Measurements from ENCODE around the gene FAM219A.
"Not testable (repeated sequence)": the region's sequence is repeated elsewhere in the genome, so short reads cannot be mapped to it uniquely, and the experiment has no call there.

The FAM219A gene

DNA sequence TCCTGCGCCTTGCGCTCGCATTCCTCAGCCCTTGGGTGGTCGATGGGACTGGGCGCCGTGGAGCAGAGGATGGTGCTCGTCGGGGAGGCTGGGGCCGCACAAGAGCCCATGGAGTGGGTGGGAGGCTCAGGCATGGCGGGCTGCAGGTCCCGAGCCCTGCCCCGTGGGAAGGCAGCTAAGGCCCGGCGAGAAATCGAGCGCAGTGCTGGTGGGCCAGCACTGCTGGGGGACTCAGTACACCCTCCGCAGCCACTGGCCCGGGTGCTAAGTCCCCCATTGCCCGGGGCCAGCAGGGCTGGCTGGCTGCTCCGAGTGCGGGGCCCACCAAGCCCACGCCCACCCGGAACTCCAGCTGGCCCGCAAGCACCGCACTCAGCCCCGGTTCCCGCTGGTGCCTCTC lies 24.4 kb upstream of the FAM219A start:
- not testable (repeated sequence) for DNase-seq

DNA sequence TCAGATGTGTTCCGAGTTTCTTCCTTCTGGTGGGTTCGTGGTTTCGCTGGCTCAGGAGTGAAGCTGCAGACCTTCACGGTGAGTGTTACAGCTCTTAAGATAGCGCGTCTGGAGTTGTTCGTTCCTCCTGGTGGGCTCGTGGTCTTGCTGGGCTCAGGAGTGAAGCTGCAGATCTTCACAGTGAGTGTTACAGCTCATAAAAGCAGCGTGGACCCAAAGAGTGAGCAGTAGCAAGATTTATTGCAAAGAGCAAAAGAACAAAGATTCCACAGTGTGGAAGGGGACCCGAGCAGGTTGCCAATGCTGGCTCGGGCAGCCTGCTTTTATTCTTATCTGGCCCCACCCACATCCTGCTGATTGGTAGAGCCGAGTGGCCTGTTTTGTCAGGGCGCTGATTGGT lies 23.2 kb upstream of the FAM219A start:
- DNase-seq: not testable (repeated sequence)

DNA sequence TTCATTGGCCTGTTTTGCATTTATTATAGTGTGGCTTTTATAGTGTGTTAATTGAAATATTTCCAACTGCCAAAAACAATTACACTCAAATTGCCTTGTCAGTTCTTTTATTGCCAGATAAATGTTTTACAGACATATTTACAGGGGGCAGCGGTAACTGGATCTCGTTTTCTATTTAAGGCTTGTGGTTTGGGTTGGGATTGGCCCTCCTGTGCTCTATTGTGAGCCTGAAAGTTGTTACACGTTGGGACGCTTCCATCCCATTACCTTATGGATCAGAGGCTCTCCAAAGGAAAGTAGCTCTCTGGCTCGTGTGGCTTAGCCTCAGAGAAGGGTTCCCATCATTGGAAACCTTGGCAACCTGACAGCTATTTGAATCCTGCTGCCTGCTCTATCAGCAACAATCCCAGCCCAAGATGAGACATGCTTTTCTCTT lies 21.1 kb upstream of the FAM219A start:
- no peak for DNase-seq

DNA sequence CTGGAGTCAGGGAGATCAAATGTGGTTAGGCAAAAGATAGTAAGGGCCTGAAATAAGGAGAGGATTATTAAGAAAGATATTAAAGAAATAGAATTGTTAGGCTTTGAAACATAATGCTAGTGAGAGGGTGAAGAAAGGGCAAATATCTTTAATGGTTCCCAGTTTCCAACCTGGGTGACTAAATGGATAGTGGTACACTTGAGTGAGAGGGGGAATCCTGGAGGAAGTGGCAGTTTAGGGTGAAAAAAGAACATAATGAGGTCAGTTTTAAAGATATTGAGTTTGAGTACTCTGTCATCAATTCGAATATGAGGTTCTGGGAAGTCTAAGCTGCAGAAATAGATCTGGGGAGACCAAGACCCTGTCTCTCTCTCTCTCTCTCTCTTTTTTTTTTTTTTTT lies 19.2 kb upstream of the FAM219A start:
- DNase-seq: no peak

DNA sequence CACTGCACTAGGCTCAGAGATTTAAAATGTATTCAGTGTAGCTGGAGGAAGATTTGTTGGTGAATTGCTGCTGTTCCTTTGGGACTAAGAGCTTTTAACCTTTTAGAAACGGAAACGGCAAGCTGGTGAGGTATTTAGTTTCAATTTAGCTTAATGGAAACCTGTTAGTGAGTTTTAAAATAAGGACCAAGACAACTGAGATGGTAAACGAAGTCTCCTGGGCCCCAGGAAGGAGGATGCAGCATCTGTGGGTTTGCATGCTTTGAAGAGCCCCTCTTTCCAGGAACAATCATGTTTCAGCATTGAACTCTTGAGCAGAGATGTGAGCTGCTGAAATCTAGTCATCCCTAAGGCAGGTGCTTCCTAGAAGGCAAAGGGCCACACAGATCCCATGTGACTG lies 16.7 kb upstream of the FAM219A start:
- DNase-seq: no peak

DNA sequence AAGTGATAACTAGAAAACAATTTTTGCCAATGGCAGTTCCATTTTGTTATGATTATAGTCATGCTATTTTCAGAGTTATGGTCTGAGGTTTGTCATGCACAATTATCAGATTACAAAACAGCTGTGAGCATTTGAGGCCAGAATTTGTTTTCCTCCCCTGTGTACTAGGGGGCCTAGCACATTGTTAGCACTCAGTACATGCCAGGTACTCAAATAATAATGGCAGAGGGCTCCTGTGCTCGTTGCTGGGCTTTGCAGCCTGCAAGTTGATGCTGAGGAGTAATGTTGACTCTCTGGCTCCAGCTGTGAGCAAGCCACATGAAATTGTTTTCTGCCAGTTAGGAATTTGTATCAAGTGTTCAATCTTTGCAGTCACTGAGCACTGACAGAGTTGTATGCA lies 7.1 kb upstream of the FAM219A start:
- no peak for DNase-seq

DNA sequence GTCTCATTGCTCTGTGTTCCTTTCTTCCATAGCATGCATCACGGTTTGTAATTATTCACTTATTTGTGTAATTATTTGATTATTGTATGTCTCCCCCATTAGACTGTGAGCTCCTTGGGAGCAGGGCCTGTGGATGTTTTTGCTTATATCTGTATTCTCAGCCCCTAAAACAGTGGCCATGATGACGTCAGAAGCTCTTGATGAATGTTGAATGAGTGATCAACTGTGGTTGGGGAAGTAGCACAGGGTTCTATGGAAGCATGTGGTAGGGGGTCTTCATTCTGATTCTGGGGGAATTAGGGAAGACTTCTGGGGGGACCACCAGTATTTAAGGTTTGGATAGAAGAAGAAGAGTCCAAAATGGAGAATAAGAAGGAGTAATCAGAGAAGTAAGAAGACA lies 6.2 kb upstream of the FAM219A start:
- no peak for DNase-seq

DNA sequence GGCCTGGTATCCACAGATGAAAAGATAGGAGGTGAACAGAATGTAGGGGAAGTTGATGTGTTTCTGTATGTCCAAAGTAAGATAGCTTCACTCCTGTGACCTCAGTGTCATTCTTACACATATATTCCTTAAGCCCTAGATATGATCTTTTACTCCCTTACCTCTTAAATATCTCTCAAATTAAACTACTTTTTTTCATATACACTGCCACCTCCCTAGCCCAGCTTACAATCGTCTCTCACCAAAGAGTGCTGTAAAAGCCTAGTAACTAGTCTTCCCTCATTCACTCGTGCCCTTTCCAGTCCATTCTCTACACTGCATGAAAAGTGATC lies 5.5 kb upstream of the FAM219A start:
- no peak for DNase-seq

DNA sequence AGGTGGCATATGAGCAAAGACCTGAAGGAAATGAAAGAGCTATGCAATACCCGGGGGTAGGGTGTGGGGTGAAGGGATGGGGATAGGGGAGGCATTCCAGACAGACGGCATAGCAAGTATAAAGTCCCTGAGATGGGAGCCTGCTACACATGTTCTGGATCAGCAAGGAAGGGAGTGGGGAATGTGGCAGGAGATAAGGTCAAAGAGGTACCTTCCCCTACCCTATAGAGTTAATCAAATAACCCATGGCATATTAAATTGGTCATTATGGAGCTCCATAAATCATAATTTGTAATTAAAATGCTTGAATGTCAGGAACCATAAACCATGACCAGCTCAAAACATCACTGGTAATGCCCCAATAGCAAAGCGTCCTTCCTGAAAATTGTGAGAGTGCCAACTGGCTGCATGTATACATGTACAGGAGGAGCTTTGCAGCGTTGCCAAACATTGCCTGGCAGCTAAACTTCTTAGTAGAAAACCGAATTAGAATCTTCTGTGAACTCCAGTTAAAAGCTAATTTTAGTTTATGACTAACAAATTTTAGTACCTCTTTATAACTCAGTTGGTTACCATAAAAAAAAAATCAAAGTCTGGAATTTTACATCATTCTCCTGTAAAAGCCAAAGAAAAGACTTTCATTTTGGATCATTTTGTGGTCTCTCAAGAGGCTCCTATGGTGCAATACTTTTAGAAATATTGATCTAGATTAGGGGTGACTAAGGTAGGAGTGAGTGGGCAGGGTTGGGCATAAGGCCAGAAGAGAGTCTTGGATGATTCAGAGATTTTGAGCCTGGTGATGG lies 4.9 kb upstream of the FAM219A start:
- no peak for DNase-seq

DNA sequence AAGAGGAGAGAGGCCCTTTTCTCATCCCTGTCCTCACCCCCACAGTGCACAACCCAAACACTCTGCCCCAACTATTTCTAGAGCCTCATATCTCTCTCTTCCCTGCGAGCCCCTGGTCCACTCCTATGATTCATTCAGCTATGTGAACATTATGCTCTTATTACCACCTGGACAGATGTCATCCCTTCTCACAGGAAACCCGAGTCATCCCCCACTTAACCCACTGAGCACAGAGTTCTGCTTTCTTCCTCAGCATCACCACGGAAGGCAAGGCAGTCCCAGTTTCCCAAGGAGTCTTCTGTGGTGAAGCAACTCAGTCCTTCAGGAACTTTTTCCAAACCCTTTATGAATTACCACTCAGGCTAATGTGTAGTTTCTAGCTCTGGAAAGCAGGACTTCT lies 1.6 kb upstream of the FAM219A start:
- DNase-seq: no peak

DNA sequence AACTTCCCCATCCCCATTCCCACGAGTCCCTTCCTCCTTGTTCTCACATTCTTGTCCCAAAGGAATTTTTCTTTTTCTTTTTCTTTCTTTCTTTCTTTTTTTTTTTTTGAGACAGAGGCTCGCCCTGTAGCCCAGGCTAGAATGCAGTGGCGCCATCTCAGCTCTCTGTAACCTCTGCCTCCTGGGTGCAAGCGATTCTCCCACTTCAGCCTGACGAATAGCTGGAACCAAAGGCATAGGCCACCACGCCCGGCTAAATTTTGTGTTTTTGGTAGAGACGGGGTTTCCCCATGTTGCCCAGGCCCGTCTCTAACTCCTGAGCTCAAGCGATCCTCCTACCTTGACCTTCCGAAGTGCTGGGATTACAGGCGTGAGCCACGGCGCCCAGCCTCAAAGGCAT lies 986 bp upstream of the FAM219A start:
- DNase-seq: no peak

DNA sequence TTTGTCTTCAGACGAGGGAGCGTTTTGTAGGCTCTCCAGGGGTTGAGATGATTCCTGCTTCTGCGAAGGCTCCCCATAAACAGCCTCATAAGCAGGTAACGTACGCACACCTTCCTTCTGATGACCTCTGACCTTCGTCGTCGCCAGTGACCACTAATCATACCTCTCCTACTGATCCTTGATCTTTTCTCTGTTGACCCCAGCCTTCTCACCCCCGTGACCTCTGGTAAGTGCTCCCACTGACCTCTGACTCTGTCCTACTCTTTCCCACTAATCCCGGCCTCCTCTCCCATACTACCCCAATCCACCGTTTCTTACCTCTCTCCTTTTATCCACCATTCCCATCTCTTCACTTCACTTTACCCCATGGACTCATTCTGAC lies 580 bp upstream of the FAM219A start:
- no peak for DNase-seq

DNA sequence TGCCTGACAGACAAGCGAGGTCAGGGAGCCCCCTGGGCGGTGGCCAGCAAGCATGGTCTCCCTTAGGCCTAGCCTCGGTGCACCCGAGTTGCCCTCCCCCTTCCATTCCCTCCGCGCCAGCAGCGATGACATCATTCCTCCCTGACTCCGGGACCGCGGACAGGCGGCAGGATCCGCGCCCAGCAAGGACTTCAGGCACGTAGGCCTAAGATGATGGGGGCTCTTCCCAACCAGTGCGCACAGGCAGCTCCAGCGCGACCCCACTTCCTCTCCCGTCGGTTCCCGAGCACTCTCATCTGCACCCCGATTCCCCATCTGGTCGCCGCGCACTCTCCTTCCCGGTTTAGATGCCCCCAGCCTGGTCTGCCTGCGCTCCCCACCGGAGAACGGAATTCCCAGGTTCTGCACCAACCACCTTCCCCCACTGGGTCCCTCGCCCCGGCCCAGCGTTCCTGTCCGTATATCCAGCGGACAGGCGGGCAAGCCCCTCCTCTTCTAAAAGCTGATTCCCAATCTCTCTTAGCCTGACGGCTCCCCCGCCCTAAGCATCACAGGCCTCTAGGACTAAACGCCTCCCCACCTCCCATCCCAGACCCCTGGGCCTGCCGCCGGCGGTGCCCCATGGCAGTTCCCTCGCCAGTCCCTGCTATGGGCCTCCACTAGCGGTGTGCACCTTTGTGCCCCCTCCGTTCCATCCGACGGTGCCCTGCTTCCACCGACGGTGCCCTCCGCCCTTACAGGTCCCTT lies 931 bp downstream of the FAM219A start:
- DNase-seq: no peak

DNA sequence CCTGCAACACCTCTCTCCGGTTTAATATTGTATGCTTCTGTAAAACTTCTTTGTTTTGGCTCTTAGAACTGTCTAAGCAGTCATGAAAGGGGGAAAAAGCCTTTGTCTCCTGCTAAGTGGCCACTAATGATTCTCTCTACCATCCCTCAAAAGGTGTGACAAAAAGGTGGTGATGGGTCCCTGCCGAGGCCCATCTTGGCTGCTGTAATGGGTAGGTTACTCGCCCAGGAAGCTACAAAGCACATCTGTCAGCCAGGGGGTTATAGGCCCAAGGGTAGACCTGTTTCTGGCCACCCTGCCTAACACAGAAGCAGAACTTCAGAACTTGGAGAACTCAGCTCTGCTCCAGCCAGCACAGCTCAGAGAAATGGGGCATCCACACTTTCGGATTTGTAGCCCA lies 1.6 kb downstream of the FAM219A start:
- no peak for DNase-seq

DNA sequence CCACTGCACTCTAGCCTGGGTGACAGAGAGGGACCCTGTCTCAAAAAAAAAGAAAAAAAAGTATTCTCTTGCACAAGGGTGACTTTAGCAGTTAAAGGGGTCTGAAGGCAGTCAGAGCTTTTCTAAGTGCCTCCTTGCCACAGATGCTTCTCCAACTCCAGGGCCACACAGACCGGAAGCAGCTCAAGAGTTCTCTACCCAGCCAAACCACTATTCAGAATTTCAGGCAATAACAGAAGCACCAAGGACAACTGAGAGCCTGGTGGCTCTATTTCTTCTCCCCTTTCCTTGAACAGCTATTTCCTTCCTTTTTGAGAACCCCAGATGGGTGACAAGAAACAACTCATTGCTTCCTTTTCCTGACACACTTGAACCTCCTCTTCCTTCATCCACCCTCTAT lies 2.2 kb downstream of the FAM219A start:
- DNase-seq: no peak

DNA sequence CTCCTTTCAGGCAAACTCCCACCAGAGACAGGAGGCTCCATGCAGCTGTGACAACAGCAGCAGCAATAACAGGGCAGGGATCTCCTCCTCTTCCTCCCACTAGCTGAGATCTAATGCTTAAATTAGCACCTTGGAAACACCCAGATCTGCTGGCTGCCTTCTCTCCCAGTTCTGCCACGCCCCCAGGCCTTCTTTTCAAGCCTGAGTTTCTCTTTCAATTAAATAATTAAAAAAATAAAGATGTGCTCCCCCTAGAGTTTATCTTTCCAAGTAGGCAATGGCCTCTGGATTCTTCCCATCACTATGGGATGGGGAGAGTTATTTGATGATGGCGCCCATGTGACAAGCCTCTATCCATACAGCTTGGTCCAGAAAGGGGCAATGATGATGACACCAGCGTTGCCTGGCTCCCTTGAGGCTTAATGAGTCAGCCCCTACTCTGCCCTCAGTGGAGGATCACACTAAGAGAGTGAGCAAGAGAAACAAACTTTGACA lies 3.8 kb downstream of the FAM219A start:
- no peak for DNase-seq

DNA sequence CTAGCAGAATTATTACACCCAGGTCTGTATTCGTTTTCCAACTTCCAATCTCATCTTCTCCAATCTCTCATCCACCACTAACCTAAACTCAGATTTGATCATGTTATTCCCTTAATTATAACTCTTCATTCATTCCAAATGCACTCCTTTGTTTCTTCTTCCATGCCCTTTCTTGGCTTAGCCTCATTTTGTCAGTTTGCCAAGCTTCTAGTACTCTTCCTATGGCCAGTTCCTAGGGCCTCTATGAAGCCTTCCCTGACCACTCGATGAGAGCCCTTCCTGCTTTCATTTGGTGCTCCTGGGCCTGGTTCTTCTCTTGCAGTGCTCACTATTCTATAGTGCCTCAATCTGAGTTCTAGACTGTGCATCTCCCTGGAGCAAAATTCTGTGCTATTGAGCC lies 5.8 kb downstream of the FAM219A start:
- DNase-seq: no peak

DNA sequence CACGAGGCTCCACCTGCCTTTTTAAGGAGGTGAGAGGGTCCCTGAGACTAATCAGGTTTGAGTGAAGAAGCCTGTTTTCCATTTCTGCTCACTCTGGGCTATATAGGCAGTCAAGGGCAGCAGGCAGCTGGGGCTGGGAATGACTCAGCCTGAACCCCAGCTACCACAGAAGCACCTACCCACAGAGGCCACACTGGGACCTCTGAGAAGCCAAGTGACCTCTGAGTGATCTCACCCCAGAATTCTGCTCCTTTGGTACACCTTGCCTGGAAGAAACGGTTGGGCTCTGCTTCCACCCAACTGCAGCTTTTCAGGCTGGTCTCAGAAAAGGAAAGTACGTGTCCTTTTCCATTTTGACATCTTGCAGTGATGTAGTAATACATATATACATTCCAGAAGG lies 6.8 kb downstream of the FAM219A start:
- no peak for DNase-seq

DNA sequence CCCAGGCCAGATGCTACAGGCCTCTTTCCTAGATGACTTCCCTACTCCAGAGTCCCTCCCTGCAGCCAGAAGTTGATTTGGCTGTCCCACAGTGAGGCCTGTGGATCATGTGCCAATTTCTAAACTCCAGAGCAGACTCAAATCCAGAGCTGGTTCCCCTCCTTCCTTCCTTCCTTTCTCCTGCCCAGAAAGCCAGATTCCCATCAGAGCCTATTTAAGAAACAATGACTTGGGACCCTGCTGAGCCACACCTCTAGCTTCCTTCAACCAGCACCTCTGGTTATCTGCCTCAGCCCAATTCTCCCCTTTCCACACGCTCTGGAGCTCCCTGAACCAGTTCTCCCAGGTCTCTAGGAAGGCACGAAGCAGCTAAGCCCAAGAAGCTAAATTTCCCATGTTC lies 7.2 kb downstream of the FAM219A start:
- no peak for DNase-seq

DNA sequence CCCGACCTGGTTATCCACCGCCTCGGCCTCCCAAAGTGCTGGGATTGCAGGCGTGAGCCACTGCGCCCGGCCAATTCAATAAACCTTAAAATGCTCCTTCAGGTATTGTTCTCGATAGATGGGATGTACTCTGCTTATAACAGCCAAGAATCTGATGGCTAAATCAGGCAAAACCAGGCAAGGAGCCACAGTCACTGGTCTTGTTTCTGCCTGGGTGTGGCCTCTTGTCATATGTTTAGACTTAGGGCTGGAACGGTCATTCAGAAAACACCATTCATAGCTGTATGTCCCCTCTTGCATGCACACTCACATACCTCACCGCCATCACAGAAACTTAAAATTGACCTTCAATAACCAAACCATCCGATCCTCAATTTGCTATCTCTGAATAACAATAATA lies 7.7 kb downstream of the FAM219A start:
- no peak for DNase-seq

DNA sequence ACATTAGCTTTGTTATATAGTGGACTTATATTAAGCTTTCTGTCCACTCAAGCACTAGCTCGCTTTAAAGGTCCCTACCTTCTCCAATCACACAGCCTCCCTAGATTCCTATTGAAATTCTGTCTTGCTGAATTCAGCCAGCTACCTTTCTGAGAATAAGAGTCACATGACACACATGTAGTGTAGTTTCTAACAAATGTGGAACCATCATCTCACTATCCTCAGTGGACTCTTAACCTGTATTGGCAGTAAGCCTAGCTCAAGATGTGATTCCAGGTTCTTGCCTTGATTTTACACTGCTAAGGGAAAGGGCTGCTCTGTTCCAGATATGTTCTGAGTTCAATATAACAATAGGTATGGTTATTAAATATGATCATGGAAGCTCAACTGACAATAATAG lies 11.4 kb downstream of the FAM219A start:
- no peak for DNase-seq

DNA sequence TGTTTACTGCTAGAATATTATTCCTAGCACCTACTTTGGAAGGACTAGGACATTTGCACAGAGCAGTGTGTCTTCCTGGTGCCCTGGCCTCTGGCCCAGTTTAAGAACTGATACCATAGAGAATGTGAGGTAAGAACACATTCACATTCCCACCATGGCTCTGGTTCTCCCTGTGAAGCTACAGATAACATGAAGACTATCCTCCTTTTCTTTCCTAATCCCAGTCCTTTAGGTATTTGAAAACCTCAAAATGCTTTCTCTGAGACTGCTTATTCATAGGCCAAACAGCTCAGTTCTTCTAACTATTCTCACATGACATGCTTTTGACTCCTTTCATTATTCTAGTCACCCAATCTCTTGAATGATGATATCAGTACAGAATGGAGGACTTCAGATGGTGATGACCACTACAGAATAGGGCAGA lies 11.9 kb downstream of the FAM219A start:
- DNase-seq: no peak

DNA sequence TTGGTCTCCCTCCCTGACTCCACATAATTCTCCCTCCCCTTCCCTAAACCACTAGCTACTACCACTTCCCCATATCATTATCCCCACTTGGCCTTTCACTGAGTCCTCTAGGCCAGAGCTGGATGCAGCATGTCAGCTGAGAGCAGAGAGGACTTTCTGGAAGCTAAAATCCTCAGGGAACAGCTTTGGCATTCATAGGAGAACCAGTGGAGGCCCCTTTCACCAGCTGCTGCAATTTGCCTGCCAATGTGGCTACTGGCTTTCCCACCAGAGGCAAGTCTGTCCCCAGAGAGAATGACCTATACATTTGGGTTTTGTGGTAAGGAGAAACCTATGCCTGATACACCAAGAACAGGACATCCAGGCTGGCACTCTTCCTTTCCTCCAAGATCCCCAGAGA lies 14.4 kb downstream of the FAM219A start:
- DNase-seq: no peak

DNA sequence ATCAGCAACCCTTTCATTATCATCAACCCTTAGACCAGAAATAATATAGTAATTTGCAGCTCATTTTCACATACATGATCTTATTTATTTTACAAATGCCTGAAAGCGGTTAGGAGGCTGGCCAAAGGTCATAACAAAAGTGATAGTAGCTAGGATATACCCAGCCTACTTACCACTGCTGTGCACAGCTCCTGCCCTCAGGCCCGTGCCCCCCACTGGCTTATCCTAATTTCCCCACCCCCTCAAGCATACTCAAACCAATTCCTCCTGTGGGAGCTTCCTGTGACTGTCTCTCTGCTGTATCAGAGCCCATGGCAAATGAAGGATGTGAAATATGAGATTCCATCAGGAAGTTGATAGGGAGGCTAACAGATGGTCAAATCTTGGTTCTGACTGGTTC lies 14.8 kb downstream of the FAM219A start:
- DNase-seq: no peak

DNA sequence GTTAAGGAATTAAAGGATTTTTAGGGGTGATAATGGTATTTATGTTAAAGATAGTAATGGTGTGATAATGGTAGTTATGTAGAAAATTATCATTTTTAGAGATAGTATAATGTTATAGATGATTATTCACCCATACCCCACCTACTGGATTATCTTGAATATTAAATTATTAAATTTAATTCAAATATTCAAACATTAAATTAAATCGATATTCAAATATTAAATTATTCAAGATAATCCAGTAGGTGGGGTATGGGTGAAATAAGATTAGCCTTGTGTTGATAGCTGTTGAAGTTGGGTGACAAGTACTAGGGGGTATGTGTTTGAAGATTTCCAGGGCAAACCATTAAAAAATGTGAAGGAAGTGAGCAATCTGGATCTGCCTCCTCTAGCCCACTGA lies 15.6 kb downstream of the FAM219A start:
- DNase-seq: no peak
